A673 (cell line): ENCODE data around the gene MBLAC1. TPM values are rescaled to one million over a fixed set of nuclear protein-coding genes. Genes with fewer than 3 reads are reported as not detected.

Experiments used
- BruUV-seq: library from RNA; stranded (reverse); fragments of 400-500 nt; replicated peaks from 2 replicates; lab custom pipeline; 2021; lab: Mats Ljungman, UMichigan
- CTCF ChIA-PET: fragments of 300-600 bp; sonication (Branson Sonifier 250); formaldehyde crosslinking; loops from one replicate; lab custom pipeline; 2022; ENCODE audit warnings: antibody characterized with exemption; lab: Charles Lee
- POLR2A ChIA-PET: fragments of 300-600 bp; sonication (Branson Sonifier 250); formaldehyde crosslinking; loops from one replicate; lab custom pipeline; 2022; ENCODE audit warnings: antibody characterized with exemption; ENCODE audit not compliant: low non-redundant PET; lab: Charles Lee
- DNase-seq: peaks from one replicate; pipeline ENCODE4 v3.0.0-alpha.2; 2015; ENCODE audit warnings: low spot score
- H3K27ac ChIP-seq: fragments of 200-600 bp; sonication (generic); 2 replicates; pipeline ENCODE4 v1.5.1; 2016; ENCODE audit warnings: mixed run types, low read depth, mild to moderate bottlenecking, mixed read lengths, antibody characterized with exemption, low read length; ENCODE audit not compliant: poor library complexity, severe bottlenecking
- H3K27me3 ChIP-seq: fragments of 200-600 bp; sonication (generic); replicated peaks from 2 replicates; pipeline ENCODE4 v1.6.1; 2017; ENCODE audit warnings: mixed run types, low read depth, mild to moderate bottlenecking, mixed read lengths, antibody characterized with exemption, low read length; ENCODE audit not compliant: insufficient read depth, poor library complexity
- H3K36me3 ChIP-seq: fragments of 200-600 bp; sonication (generic); 2 replicates; pipeline ENCODE4 v1.6.1; 2016; ENCODE audit warnings: mixed run types, mild to moderate bottlenecking, mixed read lengths, antibody characterized with exemption, low read length; ENCODE audit not compliant: insufficient read depth, poor library complexity, severe bottlenecking
- H3K4me1 ChIP-seq: fragments of 200-600 bp; sonication (generic); 2 replicates; pipeline ENCODE4 v1.6.1; 2017; ENCODE audit warnings: mixed run types, mild to moderate bottlenecking, mixed read lengths, antibody characterized with exemption, low read length; ENCODE audit not compliant: insufficient read depth, poor library complexity, severe bottlenecking
- H3K4me3 ChIP-seq: fragments of 200-600 bp; sonication (generic); 2 replicates; pipeline ENCODE4 v1.5.1; 2016; ENCODE audit warnings: low read depth, mixed run types, mild to moderate bottlenecking, mixed read lengths, low read length; ENCODE audit not compliant: poor library complexity, severe bottlenecking
- H3K9me3 ChIP-seq: fragments of 200-600 bp; sonication (generic); 2 replicates; pipeline ENCODE4 v1.6.1; 2016; ENCODE audit warnings: mixed run types, low read depth, mild to moderate bottlenecking, mixed read lengths, antibody characterized with exemption, low read length; ENCODE audit not compliant: poor library complexity, severe bottlenecking
- EZH2 ChIP-seq: fragments of 200-600 bp; sonication (generic); IDR thresholded peaks from 2 replicates; pipeline ENCODE4 v1.6.1; 2017; ENCODE audit warnings: borderline replicate concordance, low read depth, mild to moderate bottlenecking, mixed read lengths, antibody characterized with exemption, low read length; ENCODE audit not compliant: poor library complexity, severe bottlenecking
- intact Hi-C: fragments of 100-400 bp; cut with micrococcal nuclease; formaldehyde crosslinking; loops from one replicate; pipeline ENCODE4 v1.10.0; 2022; ENCODE audit not compliant: unreplicated experiment
- total RNA-seq: library from RNA; stranded (reverse); gene quantifications from 2 replicates; pipeline ENCODE4 v1.2.3, GENCODE V29; 2021
- TF ChIP-seq, protein P1 (sequence below): fragments of 300-800, 200-600 bp; sonication (generic); conservative IDR thresholded peaks from 2 replicates; pipeline ENCODE4 v1.5.1; 2017; ENCODE audit warnings: low read depth, mild to moderate bottlenecking, antibody characterized with exemption, low read length, moderate library complexity, mixed read lengths

The MBLAC1 gene
- total RNA-seq, 1 experiment from 2014 or later, result 3.1 TPM

DNA sequence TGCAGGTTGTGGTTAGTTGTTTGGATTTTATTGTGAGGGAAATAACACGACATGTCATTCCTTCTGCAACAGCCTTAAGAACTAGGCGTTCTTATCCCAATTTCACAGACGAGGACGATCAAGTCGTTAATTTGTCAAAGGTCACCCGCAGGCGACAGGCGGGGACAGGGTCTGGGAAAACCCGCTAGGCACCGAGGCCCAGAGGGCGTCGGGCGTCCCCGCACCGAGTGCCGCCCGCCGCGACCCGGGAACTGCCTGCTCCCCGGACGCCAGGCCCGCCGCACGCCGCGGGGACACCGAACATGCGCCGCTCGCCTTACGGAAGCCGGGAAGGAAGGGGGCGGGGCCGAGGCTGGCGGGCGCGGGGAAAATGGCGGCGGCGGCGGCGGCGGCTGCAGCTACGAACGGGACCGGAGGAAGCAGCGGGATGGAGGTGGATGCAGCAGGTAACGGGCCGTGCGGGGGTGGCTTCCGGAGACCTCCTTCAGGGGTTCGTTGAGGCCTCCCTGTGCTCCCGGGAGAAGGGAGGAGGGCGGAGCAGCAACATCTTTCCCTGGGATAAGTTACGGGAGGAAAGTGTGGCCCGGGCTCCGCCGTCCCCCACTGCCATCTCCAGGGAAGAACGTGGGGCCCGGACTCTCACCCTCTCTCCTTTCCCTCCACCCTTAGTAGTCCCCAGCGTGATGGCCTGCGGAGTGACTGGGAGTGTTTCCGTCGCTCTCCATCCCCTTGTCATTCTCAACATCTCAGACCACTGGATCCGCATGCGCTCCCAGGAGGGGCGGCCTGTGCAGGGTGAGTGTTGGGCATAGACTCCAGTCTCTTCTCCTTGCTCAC is 37.9 kb upstream of the MBLAC1 start, which contains the start of gene COPS6:
Gene COPS6 (plus strand): TSS at position 349 of the 837 bp plus-strand sequence. CDS start 22 bp downstream, at position 371.
- Histone ChIP-seq H3K9me3 (no peaks in the 10 kb centered on the region), H3K27me3 (no peaks in the 10 kb centered on the region), H3K27ac (peak within 1 kb of the TSS; percentile 91), H3K36me3 (peaks cover 38% of the 10 kb centered on the region), H3K4me1 (peaks cover 39% of the 10 kb centered on the region), H3K4me3 (peak within 1 kb of the TSS; percentile 94)
- TF ChIP-seq, protein P1, sequence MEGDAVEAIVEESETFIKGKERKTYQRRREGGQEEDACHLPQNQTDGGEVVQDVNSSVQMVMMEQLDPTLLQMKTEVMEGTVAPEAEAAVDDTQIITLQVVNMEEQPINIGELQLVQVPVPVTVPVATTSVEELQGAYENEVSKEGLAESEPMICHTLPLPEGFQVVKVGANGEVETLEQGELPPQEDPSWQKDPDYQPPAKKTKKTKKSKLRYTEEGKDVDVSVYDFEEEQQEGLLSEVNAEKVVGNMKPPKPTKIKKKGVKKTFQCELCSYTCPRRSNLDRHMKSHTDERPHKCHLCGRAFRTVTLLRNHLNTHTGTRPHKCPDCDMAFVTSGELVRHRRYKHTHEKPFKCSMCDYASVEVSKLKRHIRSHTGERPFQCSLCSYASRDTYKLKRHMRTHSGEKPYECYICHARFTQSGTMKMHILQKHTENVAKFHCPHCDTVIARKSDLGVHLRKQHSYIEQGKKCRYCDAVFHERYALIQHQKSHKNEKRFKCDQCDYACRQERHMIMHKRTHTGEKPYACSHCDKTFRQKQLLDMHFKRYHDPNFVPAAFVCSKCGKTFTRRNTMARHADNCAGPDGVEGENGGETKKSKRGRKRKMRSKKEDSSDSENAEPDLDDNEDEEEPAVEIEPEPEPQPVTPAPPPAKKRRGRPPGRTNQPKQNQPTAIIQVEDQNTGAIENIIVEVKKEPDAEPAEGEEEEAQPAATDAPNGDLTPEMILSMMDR, result no peak
- no peak for TF ChIP-seq EZH2
- intact Hi-C loops, result no loop called here
- POLR2A ChIA-PET, result no interaction called here
- BruUV-seq, result no TSS peak
- DNase-seq, result peak; percentile 87
- CTCF ChIA-PET, result no interaction called here

DNA sequence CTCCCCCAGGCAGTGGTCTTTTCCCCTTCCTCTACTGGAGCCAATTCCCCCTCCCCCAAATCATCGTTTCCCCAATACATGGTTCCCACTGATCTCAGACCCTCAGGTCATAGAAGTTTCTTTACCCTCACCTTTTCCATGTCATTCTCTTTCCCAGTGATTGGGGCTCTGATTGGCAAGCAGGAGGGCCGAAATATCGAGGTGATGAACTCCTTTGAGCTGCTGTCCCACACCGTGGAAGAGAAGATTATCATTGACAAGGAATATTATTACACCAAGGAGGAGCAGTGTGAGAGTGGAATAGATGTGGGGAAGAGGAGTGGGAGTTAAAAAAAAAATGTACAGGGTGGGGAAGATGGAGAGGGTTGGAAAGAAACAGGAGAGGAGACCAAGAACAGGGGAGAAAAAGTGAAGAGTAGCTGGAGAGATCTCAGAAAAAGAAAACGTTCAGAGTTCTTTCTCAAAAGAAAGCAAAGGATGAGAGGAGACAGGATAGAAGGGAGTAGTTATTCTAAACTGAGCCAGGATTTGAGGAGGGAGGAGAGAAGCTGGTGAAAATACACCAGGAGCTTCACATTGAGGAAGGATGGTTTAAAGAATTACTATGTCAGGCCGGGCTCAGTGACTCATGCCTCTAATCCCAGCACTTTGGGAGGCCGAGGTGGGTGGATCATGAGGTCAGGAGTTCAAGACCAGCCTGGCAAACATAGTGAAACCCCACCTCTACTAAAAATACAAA is 37.1 kb upstream of the MBLAC1 start:
- ChIA-PET POLR2A (no interaction called here), CTCF (no interaction called here)
- Histone ChIP-seq H3K36me3 (peaks cover 46% of the 10 kb centered on the region), H3K27me3 (no peaks in the 10 kb centered on the region), H3K9me3 (no peaks in the 10 kb centered on the region), H3K27ac (peak overlapping the region; percentile 91), H3K4me1 (peaks cover 39% of the 10 kb centered on the region), H3K4me3 (peak overlapping the region; percentile 94)
- BruUV-seq, result no TSS peak
- no peak for DNase-seq
- TF ChIP-seq EZH2, result no peak
- TF ChIP-seq, protein P1, result no peak
- intact Hi-C loops, result no loop called here

DNA sequence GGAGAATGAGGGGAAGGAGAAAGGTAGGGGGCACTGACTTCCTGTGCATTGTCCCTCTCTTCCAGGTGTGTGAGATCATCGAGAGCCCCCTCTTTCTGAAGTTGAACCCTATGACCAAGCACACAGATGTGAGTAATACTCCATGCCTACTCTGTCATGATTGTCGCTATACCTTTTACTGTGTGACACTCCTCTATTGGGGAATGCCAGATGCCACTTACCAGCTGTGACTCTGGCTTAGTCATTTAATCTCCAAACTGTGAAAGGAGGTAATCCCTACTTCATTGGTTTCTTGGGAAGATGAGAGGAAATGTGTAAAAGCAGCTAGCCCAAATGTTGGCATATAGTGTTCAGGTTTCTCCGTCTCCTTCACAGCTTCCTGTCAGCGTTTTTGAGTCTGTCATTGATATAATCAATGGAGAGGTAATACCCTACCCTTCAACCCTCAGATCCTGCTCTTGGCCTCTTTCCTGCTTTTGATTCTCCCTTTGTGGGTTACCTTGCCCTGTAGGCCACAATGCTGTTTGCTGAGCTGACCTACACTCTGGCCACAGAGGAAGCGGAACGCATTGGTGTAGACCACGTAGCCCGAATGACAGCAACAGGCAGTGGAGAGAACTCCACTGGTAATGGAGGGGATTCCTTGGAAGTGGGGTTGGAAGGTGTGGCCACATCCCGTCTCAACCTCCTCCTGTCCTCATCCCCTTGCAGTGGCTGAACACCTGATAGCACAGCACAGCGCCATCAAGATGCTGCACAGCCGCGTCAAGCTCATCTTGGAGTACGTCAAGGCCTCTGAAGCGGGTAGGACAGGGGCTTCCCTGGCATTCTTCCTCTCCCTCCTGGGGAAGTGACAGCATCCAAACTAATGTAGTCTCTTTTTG is 36.0 kb upstream of the MBLAC1 start:
- intact Hi-C loops, result no loop called here
- peak; percentile 48 for DNase-seq
- ChIA-PET POLR2A (interaction anchor here (0.6 kb wide), 1 partner anchor 264 kb away, joined by 11 read pairs; no protein-coding TSS in a partner anchor), CTCF (interaction anchor here (0.6 kb wide), 1 partner anchor 48 kb away, joined by 6 read pairs; no protein-coding TSS in a partner anchor)
- TF ChIP-seq, protein P1, result no peak
- no peak for TF ChIP-seq EZH2
- Histone ChIP-seq H3K36me3 (peaks cover 57% of the 10 kb centered on the region), H3K4me3 (no peak overlapping the region), H3K27ac (peak overlapping the region; percentile 24), H3K9me3 (no peaks in the 10 kb centered on the region), H3K4me1 (peaks cover 43% of the 10 kb centered on the region), H3K27me3 (no peaks in the 10 kb centered on the region)
- no TSS peak for BruUV-seq
